IPS DF 6.9 (cell line): ENCODE results near the gene MZF1.

Source experiments
- DNase-seq: peaks from one replicate; pipeline ENCODE4 v3.0.0-alpha.2; 2013; ENCODE audit warnings: low read depth, low spot score
- H3K27ac ChIP-seq: one replicate; pipeline ENCODE4 v1.5.1; 2013; ENCODE audit warnings: low read length, control low read depth
- H3K27me3 ChIP-seq: 2 replicates; pipeline ENCODE4 v1.6.1; 2013; ENCODE audit warnings: mild to moderate bottlenecking, low read length; ENCODE audit not compliant: control insufficient read depth, insufficient read depth
- H3K36me3 ChIP-seq: 2 replicates; pipeline ENCODE4 v1.6.1; 2013; ENCODE audit warnings: low read length; ENCODE audit not compliant: control insufficient read depth, insufficient read depth
- H3K4me1 ChIP-seq: 2 replicates; pipeline ENCODE4 v1.6.1; 2013; ENCODE audit warnings: low read length; ENCODE audit not compliant: control insufficient read depth, insufficient read depth
- H3K4me3 ChIP-seq: 2 replicates; pipeline ENCODE4 v1.5.1; 2013; ENCODE audit warnings: mild to moderate bottlenecking, low read length
- H3K9me3 ChIP-seq: 2 replicates; pipeline ENCODE4 v1.6.1; 2013; ENCODE audit warnings: low read length, inconsistent platforms; ENCODE audit not compliant: control insufficient read depth, insufficient read depth
- WGBS: extraction: QIAGEN DNeasy Blood & Tissue Kit; methylation state at CpG from one replicate; pipeline ENCODE4 v1.1.7; 2013; ENCODE audit warnings: mixed read lengths, missing lambda C conversion rate; ENCODE audit not compliant: insufficient read length, insufficient coverage; 5-methylcytosine and 5-hydroxymethylcytosine counted together

MZF1 gene

GRCh38 chr19:58559275-58560006 is 13.7 kb downstream of the MZF1 start:
- WGBS = no CpG with 5 or more reads among the region's 33 CpGs
- Histone ChIP-seq H3K4me3 (peak overlapping the region; percentile 56; the same call in 1 of the 2 replicates), H3K27ac (no peak overlapping the region), H3K4me1 (0 out of 2 replicates have a peak, but pooled peaks cover 2% of the 10 kb centered on the region), H3K36me3 (peaks cover 8% of the 10 kb centered on the region), H3K27me3 (no peaks in the 10 kb centered on the region), H3K9me3 (no peaks in the 10 kb centered on the region)
- peak; percentile 92 for DNase-seq

- no peaks in the 10 kb centered on the region for H3K27me3 ChIP-seq
- peak overlapping the region; percentile 91; the same call in 1 of the 2 replicates for H3K4me3 ChIP-seq
- H3K4me1 ChIP-seq = 0 out of 2 replicates have a peak, but pooled peaks cover 2% of the 10 kb centered on the region
- peaks cover 8% of the 10 kb centered on the region for H3K36me3 ChIP-seq
- H3K27ac ChIP-seq = no peak overlapping the region
- WGBS = no CpG with 5 or more reads among the region's 76 CpGs
- H3K9me3 ChIP-seq = no peaks in the 10 kb centered on the region
- DNase-seq = peak; percentile 96
These were observed 14.4 kb downstream of the MZF1 start for GRCh38 chr19:58558623-58559274.

GRCh38 chr19:58558066-58558622 is 15.0 kb downstream of the MZF1 start, which contains the start of gene UBE2M:
UBE2M (minus strand) TSS chr19:58558611; CDS start chr19:58558381, 230 bp downstream.
- Histone ChIP-seq H3K36me3 (peaks cover 8% of the 10 kb centered on the region), H3K27ac (no peak within 1 kb of the TSS), H3K4me1 (0 out of 2 replicates have a peak, but pooled peaks cover 2% of the 10 kb centered on the region), H3K9me3 (no peaks in the 10 kb centered on the region), H3K27me3 (no peaks in the 10 kb centered on the region), H3K4me3 (peak within 1 kb of the TSS; percentile 91)
- WGBS = no CpG with 5 or more reads among the region's 62 CpGs
- DNase-seq = no peak

GRCh38 chr19:58557221-58558065 is 15.7 kb downstream of the MZF1 start:
- Histone ChIP-seq H3K9me3 (no peaks in the 10 kb centered on the region), H3K4me1 (no peaks in the 10 kb centered on the region), H3K36me3 (peaks cover 8% of the 10 kb centered on the region; the same call in 1 of the 2 replicates), H3K27ac (no peak overlapping the region), H3K27me3 (no peaks in the 10 kb centered on the region), H3K4me3 (peak overlapping the region; percentile 91; the same call in 1 of the 2 replicates)
- no peak for DNase-seq
- WGBS = 100% methylated on average over 1 of the region's 12 CpGs

- Histone ChIP-seq H3K4me3 (no peak overlapping the region), H3K27me3 (no peaks in the 10 kb centered on the region), H3K36me3 (peaks cover 13% of the 10 kb centered on the region; the same call in 1 of the 2 replicates), H3K9me3 (no peaks in the 10 kb centered on the region), H3K27ac (no peak overlapping the region), H3K4me1 (no peaks in the 10 kb centered on the region)
- no CpG with 5 or more reads among the region's 10 CpGs for WGBS
- no peak for DNase-seq
These were observed 16.4 kb downstream of the MZF1 start for GRCh38 chr19:58556622-58557220.

GRCh38 chr19:58555920-58556621 is 17.1 kb downstream of the MZF1 start:
- DNase-seq = no peak
- H3K4me3 ChIP-seq = no peak overlapping the region
- peaks cover 18% of the 10 kb centered on the region for H3K36me3 ChIP-seq
- WGBS = no CpG with 5 or more reads among the region's 16 CpGs
- H3K27ac ChIP-seq = no peak overlapping the region
- no peaks in the 10 kb centered on the region for H3K9me3 ChIP-seq
- H3K27me3 ChIP-seq = no peaks in the 10 kb centered on the region
- H3K4me1 ChIP-seq = no peaks in the 10 kb centered on the region

GRCh38 chr19:58555369-58555885 is 17.7 kb downstream of the MZF1 start:
- Histone ChIP-seq H3K36me3 (peaks cover 25% of the 10 kb centered on the region), H3K4me1 (no peaks in the 10 kb centered on the region)
- no CpG with 5 or more reads among the region's 4 CpGs for WGBS

GRCh38 chr19:58554494-58555368 is 18.4 kb downstream of the MZF1 start, which contains the start of gene CHMP2A:
CHMP2A (minus strand) TSS chr19:58555105; CDS start chr19:58554212, 893 bp downstream.
- peak within 1 kb of the TSS; percentile 66; the same call in 1 of the 2 replicates for H3K4me3 ChIP-seq
- DNase-seq = peak; percentile 87
- no peaks in the 10 kb centered on the region for H3K4me1 ChIP-seq
- no peaks in the 10 kb centered on the region for H3K9me3 ChIP-seq
- no peaks in the 10 kb centered on the region for H3K27me3 ChIP-seq
- no peak within 1 kb of the TSS for H3K27ac ChIP-seq
- WGBS = no CpG with 5 or more reads among the region's 69 CpGs
- peaks cover 32% of the 10 kb centered on the region for H3K36me3 ChIP-seq

More at GRCh38 chr19:58555369-58555885, 17.7 kb downstream of the MZF1 start:
- Histone ChIP-seq H3K27me3 (no peaks in the 10 kb centered on the region), H3K4me3 (no peak overlapping the region; the same call in 1 of the 2 replicates), H3K27ac (no peak overlapping the region), H3K9me3 (no peaks in the 10 kb centered on the region)
- no peak for DNase-seq
